HG02870 (cell line): Measurements from ENCODE around the gene ABCB10.
"Not testable (repeated sequence)": the region's sequence is repeated elsewhere in the genome, so short reads cannot be mapped to it uniquely, and the experiment has no call there.

Experiments used
- ATAC-seq: cut with Tn5 transposase; IDR thresholded peaks from one replicate; pipeline ENCODE4 v1.9.1; 2021; ENCODE audit warnings: mild to moderate bottlenecking, moderate library complexity; ENCODE audit not compliant: unreplicated experiment

Gene ABCB10

GRCh38 chr1:229558460-229559335, at the start of gene ABCB10:
Gene ABCB10 (minus strand): TSS chr1:229558707. CDS start chr1:229558652, 55 bp downstream.
- ATAC-seq: peak; percentile 78

- ATAC-seq: no peak
Observed at GRCh38 chr1:229607370-229607769, 48.9 kb upstream of the ABCB10 start.

- no peak for ATAC-seq
Observed at GRCh38 chr1:229603371-229604005, 45.0 kb upstream of the ABCB10 start.

- ATAC-seq: no peak
Observed at GRCh38 chr1:229600229-229600628, 41.7 kb upstream of the ABCB10 start.

GRCh38 chr1:229599218-229599954, 40.9 kb upstream of the ABCB10 start:
- ATAC-seq: no peak

- ATAC-seq: no peak
Observed at GRCh38 chr1:229597877-229598276, 39.4 kb upstream of the ABCB10 start.

GRCh38 chr1:229596925-229597699, 38.6 kb upstream of the ABCB10 start:
- no peak for ATAC-seq

GRCh38 chr1:229595876-229596275, 37.4 kb upstream of the ABCB10 start:
- ATAC-seq: not testable (repeated sequence)

- ATAC-seq: no peak
Observed at GRCh38 chr1:229594227-229595008, 35.9 kb upstream of the ABCB10 start.

- no peak for ATAC-seq
Observed at GRCh38 chr1:229593800-229594199, 35.3 kb upstream of the ABCB10 start.

GRCh38 chr1:229590119-229590518, 31.6 kb upstream of the ABCB10 start:
- no peak for ATAC-seq

GRCh38 chr1:229585338-229585737, 26.8 kb upstream of the ABCB10 start:
- no peak for ATAC-seq

- no peak for ATAC-seq
Observed at GRCh38 chr1:229582715-229583114, 24.2 kb upstream of the ABCB10 start.

- ATAC-seq: no peak
Observed at GRCh38 chr1:229582011-229582694, 23.6 kb upstream of the ABCB10 start.

GRCh38 chr1:229581485-229581884, 23.0 kb upstream of the ABCB10 start:
- ATAC-seq: no peak

- ATAC-seq: peak; percentile 89
Observed at GRCh38 chr1:229579059-229579673, 20.7 kb upstream of the ABCB10 start.

GRCh38 chr1:229578168-229579058, 19.9 kb upstream of the ABCB10 start:
- ATAC-seq: no peak
